Cortex of kidney (tissue), 1 donor: Measurements from ENCODE around the gene ICA1.
"Not testable (repeated sequence)": the region's sequence is repeated elsewhere in the genome, so short reads cannot be mapped to it uniquely, and the experiment has no call there.

ENCODE experiments used
- DNase-seq: peaks from one replicate; lab custom pipeline; 2025; lab: John Stamatoyannopoulos, UW

The ICA1 gene

GRCh38 chr7:8130663-8131062 is 131.3 kb downstream of the ICA1 start:
- DNase-seq = no peak

DNA sequence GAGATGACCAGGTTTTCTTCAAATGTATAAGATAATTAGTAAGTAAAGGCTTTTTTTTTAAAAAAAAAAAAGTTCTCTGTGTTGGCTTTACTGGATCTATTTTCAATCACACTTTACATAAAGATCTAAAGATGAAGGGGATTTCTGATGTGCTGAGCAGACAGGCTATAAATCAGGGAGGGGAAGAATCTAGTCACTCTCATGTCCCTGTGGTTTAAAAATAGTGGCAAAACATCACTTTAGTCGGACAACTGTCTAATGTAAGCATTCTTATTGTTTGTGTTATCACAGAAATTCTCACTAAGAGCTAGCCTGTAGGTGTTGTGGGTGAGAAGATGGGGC is 132.7 kb downstream of the ICA1 start:
- DNase-seq = no peak

GRCh38 chr7:8128449-8129317 is 133.3 kb downstream of the ICA1 start:
- no peak for DNase-seq

- DNase-seq = no peak
Measured at GRCh38 chr7:8126601-8127167, 135.3 kb downstream of the ICA1 start.

DNA sequence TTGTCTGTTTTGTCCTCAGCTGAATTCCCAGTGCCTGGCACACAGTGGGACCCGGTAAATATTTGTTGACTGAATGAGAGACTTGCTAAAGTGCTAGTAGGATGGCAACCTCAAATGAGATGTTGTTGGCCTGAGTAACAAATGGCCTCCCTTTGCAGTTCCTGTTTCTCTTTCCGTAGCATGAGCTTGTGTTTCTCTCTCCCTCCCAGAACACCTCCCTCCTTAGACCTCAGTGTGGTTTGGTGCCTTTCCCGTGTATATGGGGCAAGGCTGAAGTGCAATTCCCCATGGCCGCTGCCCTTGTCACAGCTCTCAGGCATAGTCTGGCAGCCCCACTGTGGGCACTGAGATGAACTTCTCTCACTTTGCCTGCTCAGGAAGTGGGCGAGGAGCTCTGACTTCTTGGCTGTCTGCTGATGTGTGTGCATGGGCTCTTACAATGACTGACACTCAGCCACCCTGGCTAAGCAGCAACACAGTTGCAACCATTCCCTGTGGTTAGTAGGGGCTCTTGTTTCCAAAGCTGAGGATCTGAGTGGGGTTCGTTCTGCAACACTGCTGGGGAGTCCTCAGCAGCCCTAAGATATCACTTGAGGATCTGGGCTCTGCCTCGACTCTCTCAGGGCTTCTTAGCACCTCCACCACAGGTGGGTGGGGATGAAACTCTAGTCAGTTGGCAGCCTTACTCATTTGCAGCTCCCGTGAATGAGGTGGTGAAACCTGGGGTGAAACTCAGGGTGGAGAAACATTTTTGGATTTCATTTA is 136.1 kb downstream of the ICA1 start:
- no peak for DNase-seq

DNA sequence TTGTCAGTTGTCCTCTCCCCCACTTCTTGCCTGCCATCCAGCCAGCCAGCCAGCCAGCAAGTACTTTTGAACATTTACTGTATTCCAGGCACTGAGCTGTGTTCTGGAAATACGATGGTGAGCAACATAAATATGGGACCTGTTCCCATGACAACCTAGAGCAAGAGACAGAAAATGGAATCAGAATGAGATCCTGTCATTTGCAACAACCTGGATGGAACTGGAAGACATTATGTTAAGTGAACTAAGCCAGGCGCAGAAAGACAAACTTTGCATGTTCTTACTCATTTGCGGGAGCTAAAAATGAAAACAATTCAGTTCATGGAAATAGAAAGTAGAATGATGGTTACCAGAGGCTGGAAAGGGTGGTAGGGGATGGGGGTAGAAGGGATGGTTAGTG is 140.7 kb downstream of the ICA1 start:
- DNase-seq = no peak

GRCh38 chr7:8120390-8121058 is 141.4 kb downstream of the ICA1 start:
- no peak for DNase-seq

DNA sequence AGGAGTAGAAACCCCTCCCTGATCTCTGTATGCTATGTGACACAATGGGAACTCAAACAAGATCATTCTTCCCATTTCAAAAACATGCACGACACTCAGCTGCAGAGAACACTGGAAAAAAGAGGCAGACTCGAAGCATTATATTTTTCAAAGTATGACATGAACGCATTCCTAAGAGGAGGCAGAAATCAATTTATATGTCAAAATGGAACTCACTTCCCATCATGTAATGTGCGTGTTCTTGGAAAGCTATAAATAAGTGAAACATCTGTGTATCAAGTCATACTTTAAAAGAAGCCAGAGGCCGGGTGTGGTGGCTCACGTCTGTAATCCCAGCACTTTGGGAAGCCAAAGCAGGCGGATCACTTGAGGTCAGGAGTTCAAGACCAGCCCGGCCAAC is 142.7 kb downstream of the ICA1 start:
- DNase-seq = no peak

GRCh38 chr7:8117195-8117594 is 144.8 kb downstream of the ICA1 start:
- no peak for DNase-seq

GRCh38 chr7:8115547-8116402 is 146.2 kb downstream of the ICA1 start:
- no peak for DNase-seq

- DNase-seq = no peak
Measured at GRCh38 chr7:8114175-8114574, 147.8 kb downstream of the ICA1 start.

DNA sequence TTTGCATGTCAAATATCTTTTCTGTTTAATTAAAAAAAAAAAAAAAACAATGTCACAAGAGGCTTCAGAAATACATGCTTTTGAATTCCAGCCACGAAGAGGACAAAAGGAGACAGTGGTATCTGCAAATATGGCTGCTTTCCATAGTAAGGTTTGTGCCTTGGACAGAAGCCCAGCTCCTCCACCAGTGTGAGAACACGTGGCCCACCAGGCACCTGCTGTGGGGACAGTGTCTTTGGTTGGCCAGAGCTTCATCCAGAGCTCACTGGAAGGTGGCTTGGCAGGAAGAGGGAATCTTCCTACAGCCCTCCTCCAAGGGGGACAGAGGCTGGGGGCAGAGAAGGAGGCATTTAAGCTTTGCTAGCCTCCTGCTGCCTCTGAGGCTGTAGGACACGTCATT is 148.8 kb downstream of the ICA1 start:
- DNase-seq = no peak

GRCh38 chr7:8112685-8113084 is 149.3 kb downstream of the ICA1 start:
- DNase-seq = no peak

DNA sequence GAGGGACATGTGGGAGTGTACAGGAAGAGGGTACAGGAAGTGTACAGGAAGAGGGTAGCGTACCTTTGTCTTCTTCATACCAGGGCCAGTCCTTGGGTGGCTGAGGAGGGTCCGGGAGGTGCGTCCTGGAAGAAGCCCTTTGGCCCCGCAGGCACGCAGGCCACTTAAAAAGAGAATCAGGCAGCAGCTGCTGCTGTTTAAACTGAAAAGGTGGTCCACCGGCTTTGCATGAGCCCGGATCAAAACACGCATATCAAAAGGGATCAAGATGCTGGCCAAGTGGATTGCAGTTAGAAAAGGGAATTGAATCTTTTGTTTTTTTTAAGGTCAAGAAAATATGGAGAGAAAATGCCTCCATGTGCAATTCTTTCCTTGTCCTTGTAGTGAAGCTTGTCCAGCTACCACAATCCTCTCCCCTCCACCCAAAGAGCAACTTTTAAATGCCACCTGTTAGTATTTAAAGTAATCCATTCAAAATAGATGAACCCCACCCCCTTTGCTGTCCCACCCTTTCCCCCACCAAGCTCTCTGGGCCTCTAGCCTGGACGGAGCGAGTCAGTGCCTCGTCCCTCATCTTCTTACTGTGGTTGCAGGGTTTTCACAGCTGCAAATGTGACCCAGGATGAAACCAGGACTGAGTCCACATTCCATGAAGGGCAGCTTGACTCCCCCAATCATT is 150.5 kb downstream of the ICA1 start:
- DNase-seq = no peak

DNA sequence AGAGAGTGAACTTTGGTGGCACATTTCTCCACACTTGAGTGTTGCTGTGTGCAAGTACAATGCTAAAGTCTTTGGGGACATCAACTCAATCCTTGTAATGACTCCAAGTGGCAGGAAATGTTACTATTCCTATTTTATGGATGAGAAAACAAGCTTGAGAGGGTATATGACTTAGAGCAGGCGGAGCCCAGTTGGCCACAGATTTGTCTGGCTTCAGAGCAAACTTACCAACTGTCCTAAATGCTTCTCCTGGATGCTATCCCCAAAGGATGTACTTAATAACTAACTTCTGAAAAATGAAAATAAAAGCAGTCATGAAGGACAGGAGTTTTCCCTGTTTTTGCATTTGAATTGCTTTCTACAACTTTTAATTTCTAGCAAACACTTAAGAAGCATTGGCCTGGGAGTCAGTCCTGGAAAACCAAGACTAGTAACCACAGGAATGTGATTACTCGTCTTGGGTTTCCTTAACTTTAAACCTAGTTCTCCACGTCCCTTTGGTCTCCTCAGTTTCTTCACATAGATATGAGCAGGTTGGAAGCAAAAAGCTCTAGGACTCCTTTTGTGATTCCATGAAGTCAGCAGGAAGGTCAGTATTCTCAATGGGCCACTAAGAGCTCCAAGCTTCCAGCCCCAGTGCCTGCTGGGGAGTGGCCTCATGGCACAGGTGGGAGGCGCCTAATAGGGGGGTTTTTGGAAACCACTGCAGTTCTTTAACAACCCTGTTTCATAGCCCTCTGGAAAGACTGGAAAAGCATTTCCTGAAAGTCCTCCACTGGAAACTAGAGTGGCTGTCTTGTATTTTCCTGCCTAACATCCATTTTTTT is 152.6 kb downstream of the ICA1 start:
- DNase-seq = no peak

GRCh38 chr7:8105449-8106095 is 156.4 kb downstream of the ICA1 start:
- no peak for DNase-seq

- DNase-seq = no peak
Measured at GRCh38 chr7:8103282-8103681, 158.7 kb downstream of the ICA1 start.

DNA sequence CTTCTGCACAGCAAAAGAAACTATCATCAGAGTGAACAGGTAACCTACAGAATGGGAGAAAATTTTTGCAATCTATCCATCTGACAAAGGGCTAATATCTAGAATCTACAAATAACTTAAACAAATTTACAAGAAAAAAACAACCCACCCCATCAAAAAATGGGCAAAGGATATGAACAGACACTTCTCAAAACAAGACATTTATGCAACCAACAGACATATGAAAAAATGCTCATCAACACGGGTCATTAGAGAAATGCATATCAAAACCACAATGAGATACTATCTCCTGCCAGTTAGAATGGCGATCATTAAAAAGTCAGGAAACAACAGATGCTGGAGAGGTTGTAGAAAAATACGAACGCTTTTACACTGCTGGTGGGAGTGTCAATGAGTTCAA is 160.7 kb downstream of the ICA1 start:
- DNase-seq = not testable (repeated sequence)
